LoVo (cell line): ENCODE measurements around the gene AMIGO1.

Experiments
- DNase-seq: peaks from one replicate; pipeline ENCODE4 v3.0.0-alpha.2; 2016; ENCODE audit warnings: low spot score

The AMIGO1 gene

GRCh38 chr1:109532365-109533136, 23.0 kb upstream of the AMIGO1 start:
- DNase-seq: peak; percentile 77

GRCh38 chr1:109531826-109532364, 22.4 kb upstream of the AMIGO1 start:
- no peak for DNase-seq

GRCh38 chr1:109531380-109531779, 21.9 kb upstream of the AMIGO1 start:
- DNase-seq: no peak

- DNase-seq: no peak
Measured at GRCh38 chr1:109530457-109531087, 21.0 kb upstream of the AMIGO1 start.

GRCh38 chr1:109529881-109530456, 20.4 kb upstream of the AMIGO1 start:
- no peak for DNase-seq

GRCh38 chr1:109528712-109529111, 19.2 kb upstream of the AMIGO1 start:
- no peak for DNase-seq

GRCh38 chr1:109527846-109528695, 18.5 kb upstream of the AMIGO1 start:
- DNase-seq: no peak

- no peak for DNase-seq
Measured at GRCh38 chr1:109527098-109527811, 17.7 kb upstream of the AMIGO1 start.

GRCh38 chr1:109523706-109524105, 14.2 kb upstream of the AMIGO1 start:
- no peak for DNase-seq

- DNase-seq: no peak
Measured at GRCh38 chr1:109522026-109522425, 12.5 kb upstream of the AMIGO1 start.

- DNase-seq: no peak
Measured at GRCh38 chr1:109521002-109521951, 11.8 kb upstream of the AMIGO1 start.

GRCh38 chr1:109517337-109517736, 7.8 kb upstream of the AMIGO1 start:
- no peak for DNase-seq

GRCh38 chr1:109516872-109517271, 7.3 kb upstream of the AMIGO1 start:
- peak; percentile 54 for DNase-seq

- no peak for DNase-seq
Measured at GRCh38 chr1:109514846-109515245, 5.3 kb upstream of the AMIGO1 start.

- DNase-seq: no peak
Measured at GRCh38 chr1:109513110-109513710, 3.7 kb upstream of the AMIGO1 start.

- no peak for DNase-seq
Measured at GRCh38 chr1:109508873-109509175, 703 bp downstream of the AMIGO1 start.

- no peak for DNase-seq
Measured at GRCh38 chr1:109508001-109508872, 1.3 kb downstream of the AMIGO1 start.

- no peak for DNase-seq
Measured at GRCh38 chr1:109504974-109505373, 4.6 kb downstream of the AMIGO1 start.

- no peak for DNase-seq
Measured at GRCh38 chr1:109503935-109504334, 5.6 kb downstream of the AMIGO1 start.
